ENCODE measurements around the gene CCSER1.
"Not testable (repeated sequence)": the region's sequence is repeated elsewhere in the genome, so short reads cannot be mapped to it uniquely, and the experiment has no call there.

The CCSER1 gene

GRCh38 chr4:91319556-91320268 is 1192.5 kb downstream of the CCSER1 start:
- DNase-seq = no peak

GRCh38 chr4:91322961-91323360 is 1195.8 kb downstream of the CCSER1 start:
- no peak for DNase-seq

- DNase-seq = no peak
These were observed 1198.3 kb downstream of the CCSER1 start for GRCh38 chr4:91325495-91325894.

DNA sequence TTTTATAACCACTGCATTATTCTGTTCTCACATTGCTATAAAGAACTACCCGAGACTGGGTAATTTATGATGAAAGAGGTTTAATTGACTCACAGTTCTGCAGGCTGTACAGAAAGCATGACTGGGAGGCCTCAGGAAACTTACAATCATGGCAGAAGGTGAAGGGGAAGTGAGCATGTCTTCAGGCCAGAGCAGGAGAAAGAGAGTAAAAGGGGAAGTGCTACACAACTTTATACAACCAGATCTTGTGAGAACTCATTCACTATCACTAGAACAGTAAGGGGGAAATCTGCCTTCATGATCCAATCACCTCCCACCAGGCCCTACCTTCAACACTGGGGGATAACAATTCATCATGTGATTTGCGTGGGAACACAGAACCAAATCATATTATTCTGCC is 1199.0 kb downstream of the CCSER1 start:
- not testable (repeated sequence) for DNase-seq

GRCh38 chr4:91330555-91331137 is 1203.5 kb downstream of the CCSER1 start:
- no peak for DNase-seq

- no peak for DNase-seq
These were observed 1213.6 kb downstream of the CCSER1 start for GRCh38 chr4:91340822-91341221.

DNA sequence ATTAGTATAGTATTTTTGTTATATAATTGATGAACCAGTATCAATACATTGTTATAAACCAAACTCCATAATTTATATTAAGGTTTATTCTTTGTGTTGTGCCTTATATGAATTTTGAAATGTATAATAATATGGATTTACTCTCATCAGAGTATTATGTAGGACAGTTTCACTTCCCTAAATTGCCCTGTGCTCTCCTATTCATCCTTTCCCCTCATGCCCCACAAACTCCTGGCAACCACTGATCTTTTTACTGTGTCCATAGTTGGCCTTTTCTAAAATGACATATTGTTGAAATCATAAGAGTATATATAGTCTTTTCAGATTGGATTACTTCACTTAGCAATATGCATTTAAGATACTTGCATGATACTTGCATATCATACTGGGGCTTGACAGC is 1218.4 kb downstream of the CCSER1 start:
- DNase-seq = no peak

- not testable (repeated sequence) for DNase-seq
These were observed 1229.3 kb downstream of the CCSER1 start for GRCh38 chr4:91356496-91356895.

- not testable (repeated sequence) for DNase-seq
These were observed 1230.8 kb downstream of the CCSER1 start for GRCh38 chr4:91358016-91358415.

DNA sequence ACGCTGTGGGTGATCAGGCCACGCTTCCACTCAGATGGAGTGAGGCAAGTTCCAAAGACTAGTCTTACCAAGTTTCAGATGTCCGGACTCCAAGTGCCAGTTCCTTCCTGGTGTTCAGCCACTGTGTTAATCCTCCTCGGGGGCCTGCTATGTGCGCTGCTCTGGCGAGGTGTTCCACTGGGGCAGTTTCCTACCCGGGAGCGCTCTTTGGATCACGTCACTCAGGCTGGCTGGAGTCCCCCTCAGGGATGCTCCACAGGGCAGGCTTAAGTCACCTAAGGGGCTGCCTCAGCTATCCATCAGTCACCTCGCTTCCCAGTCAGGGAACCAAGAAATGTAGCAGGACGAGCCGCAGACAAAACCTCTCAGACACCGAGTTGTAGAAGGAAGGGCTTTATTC is 1231.4 kb downstream of the CCSER1 start:
- not testable (repeated sequence) for DNase-seq

- no peak for DNase-seq
These were observed 1232.1 kb downstream of the CCSER1 start for GRCh38 chr4:91359041-91360031.

DNA sequence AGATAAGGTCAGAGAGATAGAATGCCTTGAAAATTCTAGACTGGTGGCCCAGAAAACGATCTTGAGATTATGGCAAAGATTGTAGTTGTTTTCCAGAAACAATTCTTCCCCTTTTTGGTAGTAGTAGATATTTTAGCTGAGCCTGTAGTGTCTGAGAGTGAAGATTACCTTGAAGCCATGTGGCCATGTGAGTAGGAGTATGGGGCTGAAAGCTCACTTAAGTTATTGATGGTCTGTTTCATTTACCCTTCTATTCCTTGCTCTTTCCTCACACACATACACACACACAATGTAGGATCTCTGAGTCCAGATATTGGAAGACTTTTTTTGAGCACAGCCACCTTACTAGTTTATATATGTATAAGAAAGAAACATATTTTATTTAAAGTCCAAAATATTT is 1234.9 kb downstream of the CCSER1 start:
- no peak for DNase-seq

- no peak for DNase-seq
These were observed 1239.4 kb downstream of the CCSER1 start for GRCh38 chr4:91366554-91366953.

DNA sequence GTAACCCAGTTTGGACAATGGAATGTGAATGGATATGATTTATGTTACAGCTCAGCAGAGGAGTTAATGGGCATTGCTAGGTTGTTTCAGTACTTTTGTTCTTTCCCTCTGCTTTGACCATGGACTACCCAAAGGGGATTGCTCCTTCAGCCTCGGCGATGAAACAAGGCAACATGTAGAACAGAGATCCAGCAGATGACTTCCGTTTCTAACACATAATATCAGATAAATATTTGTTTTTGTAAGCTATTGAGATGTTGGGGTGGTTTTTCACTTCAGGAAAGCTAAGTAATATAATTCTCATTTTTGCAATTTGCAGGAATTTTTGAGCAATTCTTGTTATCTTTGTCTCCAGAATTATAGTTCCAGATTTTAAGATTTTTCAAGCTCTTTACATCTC is 1241.9 kb downstream of the CCSER1 start:
- no peak for DNase-seq

DNA sequence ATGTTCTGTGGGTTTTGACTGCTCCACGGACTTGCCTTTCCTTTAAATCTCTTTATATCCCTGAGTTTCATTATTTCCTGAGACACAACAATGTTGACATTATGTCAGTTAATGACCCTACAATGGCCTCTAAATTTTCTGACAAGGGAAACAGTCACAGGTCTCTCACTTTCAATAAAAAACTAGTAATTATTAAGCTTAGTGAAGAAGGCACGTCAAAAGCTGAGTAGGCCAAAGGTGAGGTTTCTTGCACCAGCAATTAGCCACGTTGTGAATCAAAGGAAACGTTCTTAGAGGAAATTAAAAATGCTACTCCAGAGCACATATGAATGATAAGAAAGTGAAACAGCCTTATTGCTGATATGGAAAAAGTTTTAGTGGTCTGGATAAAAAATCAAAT is 1246.4 kb downstream of the CCSER1 start:
- DNase-seq = no peak

- not testable (repeated sequence) for DNase-seq
These were observed 1278.2 kb downstream of the CCSER1 start for GRCh38 chr4:91405431-91405830.

GRCh38 chr4:91422011-91422410 is 1294.8 kb downstream of the CCSER1 start:
- no peak for DNase-seq

- no peak for DNase-seq
These were observed 1299.5 kb downstream of the CCSER1 start for GRCh38 chr4:91426725-91427124.

GRCh38 chr4:91427171-91427570 is 1300.0 kb downstream of the CCSER1 start:
- DNase-seq = no peak

DNA sequence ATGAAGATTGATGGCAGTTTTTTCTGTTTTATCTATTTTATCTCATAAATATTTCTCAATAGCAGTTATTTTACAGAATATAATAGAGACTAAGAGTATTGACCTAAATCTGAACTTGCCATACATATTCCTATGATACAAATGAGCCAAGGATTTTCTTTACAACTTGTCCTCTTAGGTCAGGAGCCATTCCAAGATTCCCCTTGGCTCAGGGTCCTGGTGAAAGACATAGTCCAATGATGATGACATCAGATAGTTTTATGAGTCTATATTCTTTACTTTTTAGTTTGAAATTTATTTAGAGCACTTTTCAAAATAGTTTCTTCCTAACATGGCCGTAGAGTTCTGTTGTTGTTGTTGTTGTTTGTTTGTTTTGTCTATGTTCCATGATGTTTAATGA is 1307.4 kb downstream of the CCSER1 start:
- no peak for DNase-seq

- no peak for DNase-seq
These were observed 1309.4 kb downstream of the CCSER1 start for GRCh38 chr4:91436556-91436955.

- no peak for DNase-seq
These were observed 1320.0 kb downstream of the CCSER1 start for GRCh38 chr4:91447168-91447567.

GRCh38 chr4:91448668-91449330 is 1321.6 kb downstream of the CCSER1 start:
- DNase-seq = no peak

Measured in stimulated activated CD4-positive, alpha-beta T cell treated with anti-CD3 and anti-CD28 coated beads, Interleukin-1b, Interleukin-23, amount 100 ng/mL, for 48 hours (primary cell).